ENCODE data around the gene SLC13A2.
A peak's percentile ranks its signal among the peaks of the same experiment; 100 is the strongest.

The SLC13A2 gene

GRCh38 chr17:28470914-28471366 lies 2.5 kb upstream of the SLC13A2 start:
- DNase-seq: peak; percentile 46 to 52 (median 52)

GRCh38 chr17:28471531-28472342 lies 1.7 kb upstream of the SLC13A2 start:
- no peak for DNase-seq

DNA sequence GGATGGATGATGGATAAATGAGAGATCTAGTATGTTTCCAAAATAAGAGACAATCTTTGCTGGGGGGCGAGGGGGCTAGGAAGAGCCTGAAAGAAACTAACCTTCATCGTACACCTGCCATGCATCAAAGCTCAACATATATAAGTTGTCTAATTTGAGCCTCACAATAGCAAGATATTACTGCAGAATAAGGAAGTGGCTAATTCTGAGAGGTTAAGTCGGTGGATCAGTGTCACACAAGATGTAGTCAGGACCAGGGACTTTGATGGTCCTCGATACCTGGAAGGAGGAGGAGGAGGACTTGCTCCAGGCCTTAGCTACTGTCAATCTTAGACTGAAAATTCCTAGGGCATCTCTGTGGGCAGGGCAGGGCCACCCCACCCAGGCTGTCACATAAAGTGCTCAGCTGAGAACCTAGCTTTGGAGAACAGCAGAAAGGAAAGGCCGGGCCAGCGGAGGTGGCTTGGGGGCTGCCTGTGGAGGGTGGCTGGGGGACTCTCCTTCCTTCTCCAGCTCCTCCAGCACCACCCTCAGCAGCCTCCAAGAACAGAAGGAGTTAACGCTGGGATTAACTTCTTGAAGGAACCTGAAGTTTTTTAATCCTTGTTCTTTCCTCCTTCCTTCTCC lies 460 bp upstream of the SLC13A2 start:
- DNase-seq: no peak

DNA sequence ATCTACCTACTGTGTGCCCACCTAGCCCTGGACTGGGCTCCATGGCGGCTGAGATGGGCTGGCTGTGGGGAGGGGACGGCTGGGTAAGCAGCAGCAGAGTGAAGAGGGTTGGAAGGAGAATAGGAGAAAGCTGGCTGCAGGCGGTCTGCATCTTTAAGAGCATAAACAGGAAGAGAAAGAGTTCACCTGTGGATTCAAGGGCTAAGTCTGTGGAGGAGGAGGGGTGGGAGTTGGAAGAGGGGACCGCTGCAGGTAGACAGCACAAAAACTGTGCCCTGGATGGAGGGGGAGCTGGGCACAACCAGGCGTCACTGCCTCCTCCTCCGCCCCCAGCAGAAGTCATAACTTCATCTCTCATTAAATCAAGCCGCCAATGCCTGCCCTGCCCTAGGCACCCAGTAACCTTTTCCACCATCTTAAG lies 677 bp downstream of the SLC13A2 start:
- DNase-seq: no peak

DNA sequence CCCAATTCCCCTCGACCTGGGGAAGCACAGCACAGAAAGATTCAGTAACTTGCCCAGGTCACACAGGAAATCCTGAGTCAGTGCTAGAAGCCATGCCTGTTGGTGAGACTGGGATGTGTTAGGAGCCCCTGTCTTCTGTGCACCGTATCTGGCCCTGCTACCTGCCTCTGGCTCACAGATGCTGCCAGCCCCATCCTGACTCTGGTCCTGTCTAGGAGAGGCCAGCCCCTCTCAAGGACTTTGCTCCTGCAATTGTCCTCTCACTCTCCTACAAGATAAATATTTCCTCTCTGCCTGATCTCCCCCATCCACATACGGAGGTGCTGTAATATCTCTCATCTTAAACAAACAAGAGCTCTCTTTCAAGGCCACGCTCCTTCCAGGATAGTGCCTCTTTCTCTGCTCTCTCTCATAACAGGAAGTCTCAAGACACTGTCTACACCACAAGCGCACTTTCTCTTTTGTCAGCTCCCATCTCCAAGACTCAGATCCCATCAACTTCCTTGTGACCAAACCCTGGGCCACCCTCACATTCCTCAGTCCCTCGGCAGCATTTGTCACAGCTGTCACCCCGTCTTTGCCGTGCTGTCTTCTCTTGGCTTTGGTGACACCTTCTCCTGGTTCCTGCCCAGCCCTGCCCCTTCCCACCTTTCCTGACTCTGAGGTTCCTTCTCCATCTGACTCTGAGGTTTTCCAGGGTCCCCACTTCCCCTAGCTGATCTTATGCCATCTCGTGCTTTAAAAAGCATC lies 1.9 kb downstream of the SLC13A2 start:
- DNase-seq: peak; percentile 41 to 58 (median 42)

DNA sequence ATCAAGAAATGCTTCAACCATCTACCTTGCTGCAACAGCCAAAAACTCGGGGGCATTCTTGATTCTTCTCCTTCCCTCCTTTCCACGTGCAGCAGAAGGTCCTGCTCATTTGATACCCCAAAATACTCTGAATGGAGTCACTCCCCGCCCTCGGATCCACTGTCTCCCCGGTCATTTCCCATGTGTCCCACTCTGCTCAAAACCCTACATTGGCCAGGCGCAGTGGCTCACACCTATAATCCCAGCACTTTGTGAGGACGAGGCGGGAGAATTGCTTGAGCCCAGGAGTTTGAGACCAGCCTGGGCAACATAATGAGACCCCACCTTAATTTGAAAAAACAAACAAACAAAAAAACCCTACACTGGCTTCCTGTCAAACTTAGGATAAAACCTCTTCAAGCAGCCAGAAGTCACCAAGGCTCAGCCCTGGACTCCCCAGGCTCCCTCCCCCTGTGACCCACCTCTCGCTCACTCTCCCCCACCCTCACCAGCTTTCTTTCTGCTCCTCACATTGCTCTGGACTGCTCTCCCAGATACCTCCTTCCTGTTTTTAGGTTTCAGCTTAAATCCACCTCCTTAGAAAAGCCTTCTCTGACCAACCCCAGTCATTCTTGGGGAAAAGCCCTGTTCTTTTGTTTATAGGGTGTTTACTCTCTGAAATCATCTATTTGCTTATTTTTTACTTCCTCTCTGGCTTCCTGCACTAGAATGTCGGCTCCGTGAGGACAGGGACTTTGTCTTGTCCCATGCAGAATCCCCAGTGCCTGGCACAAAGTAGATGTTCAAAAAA lies 2.8 kb downstream of the SLC13A2 start:
- DNase-seq: peak; percentile 27 to 59 (median 53)

DNA sequence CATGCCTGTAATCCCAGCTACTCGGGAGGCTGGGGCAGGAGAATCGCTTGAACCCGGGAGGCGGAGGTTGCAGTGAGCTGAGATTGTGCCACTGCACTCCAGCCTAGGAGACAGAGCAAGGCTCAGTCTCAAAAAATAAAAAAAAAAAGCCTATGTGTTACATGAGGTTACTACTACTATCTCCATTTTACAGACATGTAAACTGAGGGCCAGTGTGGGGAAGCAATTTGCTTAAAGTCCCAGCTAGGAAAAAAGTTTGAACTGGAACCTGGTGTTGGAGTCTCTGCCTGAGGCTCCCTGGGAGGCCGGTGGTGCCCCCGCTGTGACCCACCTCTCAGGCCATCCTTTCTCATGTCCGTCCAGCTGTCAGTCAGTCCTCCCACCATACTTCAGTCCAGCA lies 4.5 kb downstream of the SLC13A2 start:
- DNase-seq: no peak

DNA sequence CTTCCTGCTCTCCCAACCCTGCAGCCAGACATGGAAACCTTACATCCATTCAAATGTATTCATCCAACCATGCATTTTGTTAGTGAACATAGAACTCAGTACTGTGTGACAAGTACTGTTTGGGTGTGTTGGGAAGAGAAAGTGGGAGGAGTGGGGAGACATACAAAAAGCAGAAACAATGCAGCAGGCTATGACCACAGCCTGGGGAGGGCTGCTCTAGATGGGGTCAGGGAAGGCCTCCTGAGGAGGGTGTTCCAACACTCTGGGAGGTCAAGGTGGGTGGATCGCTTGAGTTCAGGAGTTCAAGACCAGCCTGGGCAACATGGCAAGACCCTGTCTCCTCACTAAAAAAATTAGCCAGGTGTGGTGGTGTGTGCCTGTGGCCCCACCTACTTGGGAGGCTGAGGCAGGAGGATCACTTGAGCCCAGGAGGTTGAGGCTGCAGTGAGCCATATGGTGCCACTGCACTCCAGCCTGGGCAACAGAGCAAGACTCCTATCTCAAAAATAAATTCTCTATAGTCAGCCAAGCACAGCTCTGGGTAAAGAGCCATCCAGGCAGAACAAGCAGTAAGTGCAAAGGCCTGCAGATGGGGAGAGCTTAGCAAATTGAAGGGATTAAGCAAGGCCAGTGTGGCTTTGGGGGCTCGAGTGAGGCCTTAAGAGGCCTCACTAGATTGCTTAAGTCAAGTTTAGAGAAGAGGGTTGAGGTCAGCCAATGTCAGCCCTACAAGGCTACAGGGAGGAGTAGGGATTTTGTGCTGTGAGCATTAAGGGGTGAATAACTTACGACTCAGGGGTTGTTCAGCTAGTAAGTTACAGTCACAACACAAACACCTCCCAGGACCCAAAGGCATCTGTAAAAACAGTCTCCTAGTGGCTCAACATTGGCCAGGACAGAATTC lies 5.5 kb downstream of the SLC13A2 start:
- peak; percentile 35 to 49 (median 47) for DNase-seq

DNA sequence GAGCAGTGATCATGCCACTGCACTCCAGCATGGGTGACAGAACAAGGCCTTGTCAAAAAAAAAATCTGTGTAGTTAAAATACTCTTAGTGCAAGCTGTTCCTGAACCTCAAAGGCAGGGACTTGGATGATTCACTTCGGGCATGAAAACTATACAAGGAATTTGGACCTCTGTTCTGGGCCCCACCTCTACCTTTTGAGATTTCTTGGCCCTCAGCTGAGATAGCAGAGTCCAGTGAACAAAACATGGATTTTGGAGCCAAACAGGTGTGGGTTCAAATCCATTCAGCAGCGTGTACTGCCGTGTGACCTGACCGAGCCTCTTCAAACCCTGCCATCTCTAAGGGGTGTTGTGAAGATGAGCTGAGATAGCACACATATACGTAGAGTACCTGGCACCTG lies 6.8 kb downstream of the SLC13A2 start:
- DNase-seq: no peak

DNA sequence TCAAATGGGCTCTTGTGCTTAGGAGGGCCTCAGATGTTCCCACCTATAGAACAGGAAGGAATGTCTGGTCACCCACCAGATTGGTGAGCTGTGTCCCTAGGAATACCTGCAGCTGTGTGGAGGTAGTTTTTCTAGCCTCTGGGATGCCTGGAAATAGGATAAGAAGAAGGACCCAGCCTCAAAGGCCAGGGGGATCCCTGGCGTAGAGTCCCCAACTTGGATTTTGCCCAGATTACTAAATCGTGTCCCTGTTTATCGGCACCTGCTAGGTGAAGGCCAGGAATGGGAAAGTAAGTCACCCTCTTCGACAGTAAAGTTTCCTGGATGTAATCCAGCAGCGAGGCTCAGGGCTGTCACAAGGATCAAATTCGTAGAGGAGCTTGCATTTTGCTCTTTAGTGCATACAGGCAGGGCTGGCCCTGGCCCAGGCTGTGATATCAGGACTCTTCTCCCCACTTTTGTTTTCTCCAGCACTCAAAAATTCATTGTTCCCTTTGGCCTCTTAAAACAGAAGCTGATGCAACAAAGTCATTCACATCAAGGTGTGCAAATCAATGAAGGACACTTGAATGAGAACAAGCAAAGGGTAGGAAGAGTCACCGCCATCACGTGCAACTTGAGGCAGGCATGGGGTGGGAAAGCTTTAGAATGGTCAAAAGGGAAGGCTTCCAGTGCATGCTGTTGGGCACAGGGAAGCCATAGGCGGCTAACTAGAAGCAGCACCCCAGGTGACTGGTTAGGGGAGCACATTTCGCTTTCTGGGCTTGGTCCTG lies 7.5 kb downstream of the SLC13A2 start:
- no peak for DNase-seq

GRCh38 chr17:28482551-28483199 lies 9.2 kb downstream of the SLC13A2 start:
- DNase-seq: no peak

DNA sequence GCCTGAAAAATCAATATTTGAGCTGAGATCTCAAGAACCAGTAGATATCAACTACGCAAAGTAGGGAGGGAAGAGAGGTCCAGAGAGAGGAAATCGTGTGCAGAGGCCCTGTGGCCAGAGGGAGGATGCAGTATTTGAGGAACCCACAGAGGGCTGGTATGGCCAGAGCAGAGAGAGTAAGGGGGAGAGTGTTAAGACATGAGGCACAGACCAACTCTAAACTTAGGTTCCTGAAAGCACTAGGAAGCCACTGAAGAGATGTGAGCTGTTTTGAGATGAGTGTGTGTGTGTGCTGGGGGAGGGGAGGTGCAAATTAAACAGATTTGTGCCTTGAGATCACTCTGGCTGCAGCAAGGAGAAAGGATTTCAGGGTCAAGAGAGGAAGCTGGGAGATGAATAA lies 10.9 kb downstream of the SLC13A2 start:
- peak; percentile 25 to 35 (median 35) for DNase-seq

DNA sequence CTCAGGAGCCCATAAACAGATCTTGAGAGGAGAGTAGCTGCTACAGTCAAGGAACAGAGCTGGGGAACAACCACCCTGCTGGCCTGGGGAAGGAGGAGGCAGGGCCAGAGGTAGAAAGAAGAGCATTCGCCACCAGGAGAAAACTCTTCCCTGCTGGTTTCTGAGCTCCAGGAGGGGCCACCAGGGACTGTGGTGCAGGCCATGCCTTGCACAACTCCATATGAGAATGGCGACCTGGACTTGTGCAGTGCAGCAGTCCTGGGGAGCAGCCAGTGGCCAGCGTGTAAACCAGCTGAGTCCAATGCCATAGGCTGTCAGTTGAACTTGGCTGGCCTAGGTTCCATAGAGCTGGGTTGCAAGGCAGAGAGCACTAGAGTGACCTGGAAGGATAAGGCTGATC lies 11.6 kb downstream of the SLC13A2 start:
- DNase-seq: no peak

GRCh38 chr17:28487881-28488532 lies 14.6 kb downstream of the SLC13A2 start:
- no peak for DNase-seq

GRCh38 chr17:28488533-28489276 lies 15.3 kb downstream of the SLC13A2 start:
- no peak for DNase-seq

DNA sequence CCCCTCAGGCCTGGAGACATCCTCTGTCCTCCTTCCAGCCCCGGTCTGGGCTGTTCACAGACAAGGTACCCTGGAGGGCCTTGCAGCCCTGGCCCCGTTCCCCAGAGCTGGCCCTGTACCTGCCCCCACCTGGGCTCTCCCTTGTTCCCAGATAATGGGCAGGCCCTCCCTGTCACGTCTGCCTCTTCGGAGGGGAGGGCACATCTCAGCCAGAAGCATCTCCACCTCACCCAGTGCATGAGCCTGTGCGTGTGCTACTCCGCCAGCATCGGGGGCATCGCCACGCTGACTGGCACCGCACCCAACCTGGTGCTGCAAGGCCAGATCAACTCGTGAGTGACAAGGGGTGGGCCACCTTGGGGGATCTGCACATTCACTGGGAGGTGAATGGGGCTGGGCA lies 17.8 kb downstream of the SLC13A2 start:
- DNase-seq: no peak

DNA sequence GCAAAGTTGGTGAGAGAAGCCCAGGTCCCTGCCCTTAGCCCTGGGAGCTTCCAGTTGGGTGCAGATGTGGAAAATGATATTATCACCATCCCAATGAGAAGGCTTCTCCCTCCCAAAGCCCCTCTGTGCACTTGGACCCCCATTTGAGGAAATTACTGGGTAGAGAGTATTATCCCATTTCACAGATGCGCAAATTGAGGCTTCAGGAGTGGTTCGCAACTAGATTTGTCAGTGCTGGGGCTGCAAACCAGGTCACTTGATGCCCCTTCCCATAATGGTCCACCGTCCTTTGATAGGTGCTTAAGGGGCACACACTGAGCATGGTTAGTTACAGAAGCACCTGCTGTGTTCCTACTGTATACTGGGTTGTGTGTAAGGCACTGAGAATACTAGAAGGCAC lies 18.4 kb downstream of the SLC13A2 start:
- no peak for DNase-seq

DNA sequence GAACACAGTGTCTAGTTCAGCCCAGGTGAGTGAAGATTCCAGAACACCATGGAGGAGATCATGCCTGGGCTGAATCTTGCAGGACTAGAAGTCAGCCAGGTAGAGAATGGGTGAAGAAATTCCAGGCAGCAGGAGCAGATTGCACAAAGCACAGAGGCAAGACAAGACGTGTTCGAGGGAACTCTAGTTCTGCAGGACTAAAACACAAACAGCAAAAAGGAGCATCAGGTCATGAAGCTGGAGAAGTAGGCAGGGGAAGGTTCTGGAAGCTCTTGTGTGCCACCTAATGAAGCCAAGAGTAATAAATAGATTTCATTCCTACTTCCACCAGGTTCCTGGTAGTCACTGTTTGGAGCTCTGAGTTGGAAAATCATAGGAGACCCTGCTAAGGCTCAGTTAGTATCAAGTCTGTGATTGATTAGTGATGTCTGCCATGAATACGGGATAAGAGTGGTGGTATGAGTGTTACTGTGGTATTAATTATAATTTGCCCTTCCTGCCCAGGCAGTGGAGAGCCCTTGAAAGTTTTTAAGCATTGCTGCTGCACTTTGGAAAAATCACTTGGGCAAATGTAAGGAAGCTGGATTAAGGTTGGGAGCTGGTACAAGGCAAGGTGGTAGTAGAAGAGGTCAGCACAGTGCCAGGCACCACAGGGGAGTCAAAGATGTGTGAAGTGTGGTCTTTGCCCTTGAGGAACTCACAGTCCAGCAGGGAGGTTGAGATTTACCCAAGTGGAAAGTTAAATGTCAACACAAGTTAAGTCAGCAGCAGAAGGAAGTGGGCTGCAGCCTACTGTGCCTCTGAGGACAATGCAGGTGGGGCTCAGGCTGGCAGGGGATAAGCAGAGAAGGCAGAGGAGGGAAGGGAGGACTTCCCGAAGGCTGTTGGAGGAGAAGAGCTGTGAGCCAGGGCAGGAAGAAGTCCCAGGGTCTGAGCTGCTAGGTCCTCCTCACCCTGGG lies 19.2 kb downstream of the SLC13A2 start:
- DNase-seq: no peak

Data from suppressor macrophage treated with lipopolysaccharide for 1 hour (primary cell).